ENCODE measurements around the gene DNER. TPM values are rescaled to one million over a fixed set of nuclear protein-coding genes. Genes with fewer than 3 reads are reported as not detected.
"Not testable (repeated sequence)": the region's sequence is repeated elsewhere in the genome, so short reads cannot be mapped to it uniquely, and the experiment has no call there.

The DNER gene
- total RNA-seq, 1 experiment from 2014 or later = 0.18 TPM

- not testable (repeated sequence) for DNase-seq; H3K4me1 ChIP-seq; H3K27me3 ChIP-seq; H3K9me3 ChIP-seq (replicated peaks); H3K4me3 ChIP-seq; H3K36me3 ChIP-seq
- H3K27ac ChIP-seq = peak overlapping the region; percentile 65; the same call in 1 of the 2 replicates
Observed at GRCh38 chr2:229339171-229339570, 375.2 kb downstream of the DNER start.

GRCh38 chr2:229335877-229336346 lies 378.4 kb downstream of the DNER start:
- H3K4me3 ChIP-seq = no peak overlapping the region
- H3K27ac ChIP-seq = no peak overlapping the region
- H3K9me3 ChIP-seq (replicated peaks) = no peaks in the 10 kb centered on the region
- DNase-seq = no peak
- H3K4me1 ChIP-seq = peaks cover 7% of the 10 kb centered on the region
- H3K27me3 ChIP-seq = no peaks in the 10 kb centered on the region; the same call in 1 of the 2 replicates
- no peaks in the 10 kb centered on the region for H3K36me3 ChIP-seq

- Histone ChIP-seq H3K4me3 (no peak overlapping the region), H3K27me3 (no peaks in the 10 kb centered on the region; the same call in 1 of the 2 replicates), H3K4me1 (peaks cover 7% of the 10 kb centered on the region), H3K27ac (no peak overlapping the region), H3K36me3 (no peaks in the 10 kb centered on the region), H3K9me3 (replicated peaks) (no peaks in the 10 kb centered on the region)
- DNase-seq = no peak
Observed at GRCh38 chr2:229335330-229335729, 379.0 kb downstream of the DNER start.

GRCh38 chr2:229330952-229331351 lies 383.4 kb downstream of the DNER start:
- H3K27me3 ChIP-seq = no peaks in the 10 kb centered on the region; the same call in 1 of the 2 replicates
- DNase-seq = no peak
- H3K36me3 ChIP-seq = no peaks in the 10 kb centered on the region
- no peak overlapping the region for H3K4me3 ChIP-seq
- H3K27ac ChIP-seq = no peak overlapping the region
- H3K9me3 ChIP-seq (replicated peaks) = no peaks in the 10 kb centered on the region
- no peaks in the 10 kb centered on the region for H3K4me1 ChIP-seq

- peaks cover 4% of the 10 kb centered on the region for H3K9me3 ChIP-seq (replicated peaks)
- 0 out of 2 replicates have a peak, but pooled peaks cover 5% of the 10 kb centered on the region for H3K27me3 ChIP-seq
- no peak overlapping the region for H3K4me3 ChIP-seq
- no peak for DNase-seq
- no peaks in the 10 kb centered on the region for H3K4me1 ChIP-seq
- H3K36me3 ChIP-seq = no peaks in the 10 kb centered on the region
- H3K27ac ChIP-seq = no peak overlapping the region
Observed at GRCh38 chr2:229319558-229319957, 394.8 kb downstream of the DNER start.

- 0 out of 2 replicates have a peak, but pooled peaks cover 5% of the 10 kb centered on the region for H3K27me3 ChIP-seq
- no peaks in the 10 kb centered on the region for H3K9me3 ChIP-seq (replicated peaks)
- no peaks in the 10 kb centered on the region for H3K4me1 ChIP-seq
- H3K4me3 ChIP-seq = no peak overlapping the region
- no peak overlapping the region for H3K27ac ChIP-seq
- H3K36me3 ChIP-seq = no peaks in the 10 kb centered on the region
- DNase-seq = no peak
Observed at GRCh38 chr2:229314117-229314516, 400.2 kb downstream of the DNER start.

GRCh38 chr2:229313591-229313990 lies 400.8 kb downstream of the DNER start:
- Histone ChIP-seq H3K9me3 (replicated peaks) (no peaks in the 10 kb centered on the region), H3K4me1 (no peaks in the 10 kb centered on the region), H3K36me3 (no peaks in the 10 kb centered on the region), H3K27ac (no peak overlapping the region), H3K27me3 (0 out of 2 replicates have a peak, but pooled peaks cover 5% of the 10 kb centered on the region), H3K4me3 (no peak overlapping the region)
- DNase-seq = no peak

Other genes starting within 250 kb of the DNER start
- 156 and 167 TPM in 2 replicates for gene TRIP12, start 207.5 kb upstream of the DNER start, total RNA-seq (2014; rRNA removed; shearing (Covaris generic))
- gene FBXO36, start 207.9 kb upstream of the DNER start, total RNA-seq (2014; rRNA removed; shearing (Covaris generic)) = 0.08 and 0.13 TPM in 2 replicates